Mesothelial cell of epicardium (in vitro differentiated cells): ENCODE results near the gene UHMK1. TPM values are rescaled to one million over a fixed set of nuclear protein-coding genes. Genes with fewer than 3 reads are reported as not detected.

Experiments
- DNase-seq, 2 experiments: peaks; one replicate each; pipeline ENCODE4 v3.0.0; 2021; ENCODE audit warnings: low spot score in 2 of 2; ENCODE audit not compliant: unreplicated experiment in 2 of 2
- H3K27ac Mint-ChIP-seq: 2 replicates; pipeline ENCODE4 v1.8.0; 2021; ENCODE audit warnings: mixed read lengths
- H3K27me3 Mint-ChIP-seq: 2 replicates; pipeline ENCODE4 v1.8.0; 2021; ENCODE audit warnings: low read depth, mixed read lengths
- H3K36me3 Mint-ChIP-seq: 2 replicates; pipeline ENCODE4 v1.8.0; 2021; ENCODE audit warnings: mixed read lengths
- H3K4me1 Mint-ChIP-seq: 2 replicates; pipeline ENCODE4 v1.8.0; 2021; ENCODE audit warnings: mixed read lengths
- H3K4me3 Mint-ChIP-seq: 2 replicates; pipeline ENCODE4 v1.8.0; 2021; ENCODE audit warnings: mild to moderate bottlenecking, moderate library complexity, mixed read lengths
- H3K9me3 Mint-ChIP-seq: 2 replicates; pipeline ENCODE4 v1.8.0; 2021; ENCODE audit warnings: mixed read lengths
- CTCF ChIP-seq: fragments of 200-600 bp; sonication (generic); IDR thresholded peaks from one replicate; pipeline ENCODE4 v1.5.0; 2021; ENCODE audit warnings: antibody characterized with exemption; ENCODE audit not compliant: unreplicated experiment
- total RNA-seq: library from RNA; stranded (reverse); gene quantifications from 3 replicates; pipeline ENCODE4 v1.2.1, GENCODE V29; 2021

The UHMK1 gene
- total RNA-seq, 1 donor from 2014 or later, result 23.6 TPM

DNA sequence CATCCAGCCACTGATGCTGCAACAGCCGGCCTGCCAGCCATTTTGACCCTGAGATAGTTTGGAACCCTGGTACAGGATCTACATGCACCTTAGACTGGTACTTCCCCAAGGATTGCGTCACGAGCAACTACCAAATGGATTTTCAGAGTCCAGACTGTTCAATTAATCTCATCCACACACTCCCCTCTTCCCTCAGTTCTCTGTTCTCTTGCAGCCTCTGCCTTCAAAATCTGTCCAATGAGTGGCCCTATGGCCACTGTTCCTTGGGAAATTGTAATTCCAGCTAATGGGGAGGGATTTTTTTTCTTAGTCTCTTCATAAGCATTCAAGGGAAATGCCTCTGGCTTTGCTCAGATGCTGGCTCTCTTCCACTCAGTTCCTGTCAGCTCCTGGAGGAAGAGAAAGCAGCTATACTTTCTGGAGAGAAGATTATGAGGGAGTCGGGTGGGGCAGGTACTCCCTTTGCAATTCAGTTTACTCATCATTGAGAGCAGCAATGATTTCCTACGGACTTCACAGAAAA is 44.1 kb downstream of the UHMK1 start:
- Mint-ChIP-seq H3K27ac (no peak overlapping the region), H3K36me3 (peaks cover 11% of the 10 kb centered on the region), H3K27me3 (no peaks in the 10 kb centered on the region), H3K4me3 (no peak overlapping the region), H3K4me1 (no peaks in the 10 kb centered on the region), H3K9me3 (peaks cover 19% of the 10 kb centered on the region)
- no peak for DNase-seq
- no peak for TF ChIP-seq CTCF

GRCh38 chr1:162543228-162543627 is 45.6 kb downstream of the UHMK1 start:
- Mint-ChIP-seq H3K36me3 (peaks cover 11% of the 10 kb centered on the region), H3K4me1 (no peaks in the 10 kb centered on the region), H3K4me3 (no peak overlapping the region), H3K27me3 (no peaks in the 10 kb centered on the region), H3K27ac (no peak overlapping the region), H3K9me3 (peaks cover 19% of the 10 kb centered on the region)
- DNase-seq, result no peak
- TF ChIP-seq CTCF, result no peak

- Mint-ChIP-seq H3K4me1 (no peaks in the 10 kb centered on the region), H3K4me3 (no peak overlapping the region), H3K36me3 (peaks cover 5% of the 10 kb centered on the region), H3K9me3 (peaks cover 4% of the 10 kb centered on the region), H3K27ac (peak overlapping the region; percentile 50), H3K27me3 (no peaks in the 10 kb centered on the region)
- TF ChIP-seq CTCF, result no peak
- no peak for DNase-seq
Observed at GRCh38 chr1:162548170-162548569, 50.6 kb downstream of the UHMK1 start.

GRCh38 chr1:162549001-162549400 is 51.4 kb downstream of the UHMK1 start:
- Mint-ChIP-seq H3K4me3 (no peak overlapping the region), H3K4me1 (no peaks in the 10 kb centered on the region), H3K36me3 (peaks cover 2% of the 10 kb centered on the region), H3K27me3 (no peaks in the 10 kb centered on the region), H3K27ac (no peak overlapping the region), H3K9me3 (no peaks in the 10 kb centered on the region)
- no peak for DNase-seq
- TF ChIP-seq CTCF, result no peak

DNA sequence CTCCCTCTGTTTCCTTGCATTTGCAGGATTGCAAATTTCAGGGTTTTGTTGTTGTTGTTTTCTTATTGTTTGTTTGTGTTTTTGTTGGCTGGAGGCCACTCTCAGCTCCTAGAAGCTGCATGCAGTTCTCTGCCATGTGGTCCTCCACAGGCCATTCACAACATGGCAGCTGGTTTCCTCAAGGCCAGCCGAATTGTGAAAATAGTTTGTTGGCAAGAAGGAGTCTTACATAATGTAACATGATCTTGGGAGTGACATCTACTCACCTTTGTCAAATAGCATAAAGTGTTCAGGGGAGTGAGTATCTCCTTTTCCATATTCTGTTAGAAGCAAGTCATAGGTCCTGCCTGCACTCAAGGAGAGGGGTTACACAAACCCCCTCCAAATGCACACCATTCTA is 53.3 kb downstream of the UHMK1 start:
- Mint-ChIP-seq H3K27ac (no peak overlapping the region), H3K27me3 (no peaks in the 10 kb centered on the region), H3K4me1 (no peaks in the 10 kb centered on the region), H3K36me3 (no peaks in the 10 kb centered on the region), H3K4me3 (no peak overlapping the region), H3K9me3 (no peaks in the 10 kb centered on the region)
- TF ChIP-seq CTCF, result no peak
- no peak for DNase-seq

DNA sequence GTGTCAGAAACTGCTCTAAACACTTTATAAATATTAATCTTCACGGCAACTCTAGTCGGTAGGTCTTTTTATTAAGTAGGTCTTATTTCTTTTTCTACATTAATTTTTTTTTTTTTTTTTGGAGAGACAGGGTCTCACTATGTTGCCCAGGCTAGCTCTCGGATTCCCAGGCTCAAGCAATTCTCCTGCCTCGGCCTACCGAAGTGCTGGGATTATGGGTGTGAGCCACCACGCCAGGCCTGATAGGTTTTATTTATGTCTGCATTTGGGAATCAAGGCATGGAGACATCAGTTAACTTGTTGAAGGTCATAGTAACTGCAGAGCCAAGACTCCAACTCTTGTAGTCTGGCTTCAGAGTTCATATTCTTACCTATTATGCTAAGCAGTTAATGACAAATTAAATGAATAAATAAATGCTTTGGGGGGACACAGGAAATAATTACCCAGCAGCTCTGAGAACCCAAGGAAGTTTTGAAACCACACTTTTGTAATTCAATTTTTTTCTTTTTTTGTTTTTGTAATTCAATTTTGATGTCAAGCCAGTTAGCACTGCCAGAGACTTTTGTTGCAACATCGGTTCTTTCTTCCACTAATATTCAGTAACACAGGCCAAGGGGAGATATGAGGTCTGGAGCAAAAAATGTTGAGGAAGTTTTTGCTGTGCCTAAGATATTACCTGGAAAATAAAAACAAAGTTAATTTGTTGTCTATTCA is 54.5 kb downstream of the UHMK1 start:
- Mint-ChIP-seq H3K27me3 (no peaks in the 10 kb centered on the region), H3K36me3 (no peaks in the 10 kb centered on the region), H3K4me3 (no peak overlapping the region), H3K27ac (no peak overlapping the region), H3K4me1 (no peaks in the 10 kb centered on the region), H3K9me3 (no peaks in the 10 kb centered on the region)
- DNase-seq, result no peak
- TF ChIP-seq CTCF, result no peak
